Measurements from ENCODE around the gene ACTMAP. TPM values are rescaled to one million over a fixed set of nuclear protein-coding genes. Genes with fewer than 3 reads are reported as not detected.

ACTMAP gene
- total and polyA plus RNA-seq, 2 of the 13 experiments (the other 11 are each of a cell fraction or from before 2014, with no cell fraction given): 2.2 to 7.9 TPM

DNA sequence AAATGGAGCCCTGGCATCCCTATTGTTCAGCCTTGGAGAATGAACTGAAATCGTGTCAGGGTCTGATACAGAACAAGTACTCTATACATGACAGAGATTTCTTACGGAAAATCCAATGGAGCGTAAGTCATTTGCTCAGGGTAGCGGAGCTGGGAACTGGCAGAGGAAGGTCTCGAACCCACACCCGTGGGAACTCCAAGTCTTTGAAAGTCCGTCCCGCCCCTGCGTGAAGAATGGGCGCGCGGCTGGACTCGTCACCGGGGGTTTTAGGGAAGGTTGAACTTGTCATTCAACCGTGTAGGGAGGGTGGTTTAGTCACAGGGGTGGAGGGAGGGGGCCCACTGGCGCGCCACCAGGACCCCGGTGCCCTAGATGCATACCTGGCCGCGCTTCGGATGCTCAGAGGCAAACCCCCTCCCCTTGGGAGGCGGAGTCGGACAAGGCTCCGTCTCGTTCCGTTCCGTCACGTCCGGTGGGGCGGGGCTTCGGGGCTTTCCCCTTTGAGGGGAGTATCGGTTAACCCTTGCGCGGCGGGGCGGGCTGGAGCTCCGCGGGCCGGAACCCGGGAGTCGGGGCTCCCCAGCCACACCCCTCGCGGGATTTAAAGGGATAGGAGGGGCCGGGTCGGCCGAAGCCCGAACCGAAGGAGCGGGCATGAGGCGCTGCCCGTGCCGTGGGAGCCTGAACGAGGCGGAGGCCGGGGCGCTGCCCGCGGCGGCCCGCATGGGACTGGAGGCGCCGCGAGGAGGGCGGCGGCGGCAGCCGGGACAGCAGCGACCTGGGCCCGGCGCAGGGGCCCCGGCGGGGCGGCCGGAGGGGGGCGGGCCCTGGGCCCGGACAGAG is 33.6 kb downstream of the ACTMAP start, which contains the start of the genes COQ8B and ITPKC (continued):
- TF ChIP-seq, protein P1, sequence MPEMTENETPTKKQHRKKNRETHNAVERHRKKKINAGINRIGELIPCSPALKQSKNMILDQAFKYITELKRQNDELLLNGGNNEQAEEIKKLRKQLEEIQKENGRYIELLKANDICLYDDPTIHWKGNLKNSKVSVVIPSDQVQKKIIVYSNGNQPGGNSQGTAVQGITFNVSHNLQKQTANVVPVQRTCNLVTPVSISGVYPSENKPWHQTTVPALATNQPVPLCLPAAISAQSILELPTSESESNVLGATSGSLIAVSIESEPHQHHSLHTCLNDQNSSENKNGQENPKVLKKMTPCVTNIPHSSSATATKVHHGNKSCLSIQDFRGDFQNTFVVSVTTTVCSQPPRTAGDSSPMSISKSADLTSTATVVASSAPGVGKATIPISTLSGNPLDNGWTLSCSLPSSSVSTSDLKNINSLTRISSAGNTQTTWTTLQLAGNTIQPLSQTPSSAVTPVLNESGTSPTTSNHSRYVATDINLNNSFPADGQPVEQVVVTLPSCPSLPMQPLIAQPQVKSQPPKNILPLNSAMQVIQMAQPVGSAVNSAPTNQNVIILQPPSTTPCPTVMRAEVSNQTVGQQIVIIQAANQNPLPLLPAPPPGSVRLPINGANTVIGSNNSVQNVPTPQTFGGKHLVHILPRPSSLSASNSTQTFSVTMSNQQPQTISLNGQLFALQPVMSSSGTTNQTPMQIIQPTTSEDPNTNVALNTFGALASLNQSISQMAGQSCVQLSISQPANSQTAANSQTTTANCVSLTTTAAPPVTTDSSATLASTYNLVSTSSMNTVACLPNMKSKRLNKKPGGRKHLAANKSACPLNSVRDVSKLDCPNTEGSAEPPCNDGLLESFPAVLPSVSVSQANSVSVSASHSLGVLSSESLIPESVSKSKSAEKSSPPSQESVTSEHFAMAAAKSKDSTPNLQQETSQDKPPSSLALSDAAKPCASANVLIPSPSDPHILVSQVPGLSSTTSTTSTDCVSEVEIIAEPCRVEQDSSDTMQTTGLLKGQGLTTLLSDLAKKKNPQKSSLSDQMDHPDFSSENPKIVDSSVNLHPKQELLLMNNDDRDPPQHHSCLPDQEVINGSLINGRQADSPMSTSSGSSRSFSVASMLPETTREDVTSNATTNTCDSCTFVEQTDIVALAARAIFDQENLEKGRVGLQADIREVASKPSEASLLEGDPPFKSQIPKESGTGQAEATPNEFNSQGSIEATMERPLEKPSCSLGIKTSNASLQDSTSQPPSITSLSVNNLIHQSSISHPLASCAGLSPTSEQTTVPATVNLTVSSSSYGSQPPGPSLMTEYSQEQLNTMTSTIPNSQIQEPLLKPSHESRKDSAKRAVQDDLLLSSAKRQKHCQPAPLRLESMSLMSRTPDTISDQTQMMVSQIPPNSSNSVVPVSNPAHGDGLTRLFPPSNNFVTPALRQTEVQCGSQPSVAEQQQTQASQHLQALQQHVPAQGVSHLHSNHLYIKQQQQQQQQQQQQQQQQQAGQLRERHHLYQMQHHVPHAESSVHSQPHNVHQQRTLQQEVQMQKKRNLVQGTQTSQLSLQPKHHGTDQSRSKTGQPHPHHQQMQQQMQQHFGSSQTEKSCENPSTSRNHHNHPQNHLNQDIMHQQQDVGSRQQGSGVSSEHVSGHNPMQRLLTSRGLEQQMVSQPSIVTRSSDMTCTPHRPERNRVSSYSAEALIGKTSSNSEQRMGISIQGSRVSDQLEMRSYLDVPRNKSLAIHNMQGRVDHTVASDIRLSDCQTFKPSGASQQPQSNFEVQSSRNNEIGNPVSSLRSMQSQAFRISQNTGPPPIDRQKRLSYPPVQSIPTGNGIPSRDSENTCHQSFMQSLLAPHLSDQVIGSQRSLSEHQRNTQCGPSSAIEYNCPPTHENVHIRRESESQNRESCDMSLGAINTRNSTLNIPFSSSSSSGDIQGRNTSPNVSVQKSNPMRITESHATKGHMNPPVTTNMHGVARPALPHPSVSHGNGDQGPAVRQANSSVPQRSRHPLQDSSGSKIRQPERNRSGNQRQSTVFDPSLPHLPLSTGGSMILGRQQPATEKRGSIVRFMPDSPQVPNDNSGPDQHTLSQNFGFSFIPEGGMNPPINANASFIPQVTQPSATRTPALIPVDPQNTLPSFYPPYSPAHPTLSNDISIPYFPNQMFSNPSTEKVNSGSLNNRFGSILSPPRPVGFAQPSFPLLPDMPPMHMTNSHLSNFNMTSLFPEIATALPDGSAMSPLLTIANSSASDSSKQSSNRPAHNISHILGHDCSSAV (CRISPR knock-in tag; IDR thresholded peaks at IDR 0.05; ENCODE audit: borderline replicate concordance): no peak
- TF ChIP-seq YY1 (IDR thresholded peaks at IDR 0.05; ENCODE audit: insufficient read depth, insufficient replicate concordance, low read depth, low read length) (no peak), RBFOX2 (IDR thresholded peaks at IDR 0.05; ENCODE audit: low read depth, low read length) (peak; percentile 86), ZNF678 (CRISPR knock-in tag; IDR thresholded peaks at IDR 0.05) (no peak), ISL2 (CRISPR knock-in tag; IDR thresholded peaks at IDR 0.05) (peak; percentile 14; the same call in 1 of the 2 replicates), TRIM22 (IDR thresholded peaks at IDR 0.05) (no peak), ZNF530 (CRISPR knock-in tag; IDR thresholded peaks at IDR 0.05; ENCODE audit: low read depth) (no peak), ZNF766 (CRISPR knock-in tag; IDR thresholded peaks at IDR 0.05; ENCODE audit: borderline replicate concordance) (no peak), HNRNPL (IDR thresholded peaks at IDR 0.05; ENCODE audit: low read depth, low read length) (no peak), SIN3B (IDR thresholded peaks at IDR 0.05; ENCODE audit: low read length) (no peak)
- TF ChIP-seq, protein P2, sequence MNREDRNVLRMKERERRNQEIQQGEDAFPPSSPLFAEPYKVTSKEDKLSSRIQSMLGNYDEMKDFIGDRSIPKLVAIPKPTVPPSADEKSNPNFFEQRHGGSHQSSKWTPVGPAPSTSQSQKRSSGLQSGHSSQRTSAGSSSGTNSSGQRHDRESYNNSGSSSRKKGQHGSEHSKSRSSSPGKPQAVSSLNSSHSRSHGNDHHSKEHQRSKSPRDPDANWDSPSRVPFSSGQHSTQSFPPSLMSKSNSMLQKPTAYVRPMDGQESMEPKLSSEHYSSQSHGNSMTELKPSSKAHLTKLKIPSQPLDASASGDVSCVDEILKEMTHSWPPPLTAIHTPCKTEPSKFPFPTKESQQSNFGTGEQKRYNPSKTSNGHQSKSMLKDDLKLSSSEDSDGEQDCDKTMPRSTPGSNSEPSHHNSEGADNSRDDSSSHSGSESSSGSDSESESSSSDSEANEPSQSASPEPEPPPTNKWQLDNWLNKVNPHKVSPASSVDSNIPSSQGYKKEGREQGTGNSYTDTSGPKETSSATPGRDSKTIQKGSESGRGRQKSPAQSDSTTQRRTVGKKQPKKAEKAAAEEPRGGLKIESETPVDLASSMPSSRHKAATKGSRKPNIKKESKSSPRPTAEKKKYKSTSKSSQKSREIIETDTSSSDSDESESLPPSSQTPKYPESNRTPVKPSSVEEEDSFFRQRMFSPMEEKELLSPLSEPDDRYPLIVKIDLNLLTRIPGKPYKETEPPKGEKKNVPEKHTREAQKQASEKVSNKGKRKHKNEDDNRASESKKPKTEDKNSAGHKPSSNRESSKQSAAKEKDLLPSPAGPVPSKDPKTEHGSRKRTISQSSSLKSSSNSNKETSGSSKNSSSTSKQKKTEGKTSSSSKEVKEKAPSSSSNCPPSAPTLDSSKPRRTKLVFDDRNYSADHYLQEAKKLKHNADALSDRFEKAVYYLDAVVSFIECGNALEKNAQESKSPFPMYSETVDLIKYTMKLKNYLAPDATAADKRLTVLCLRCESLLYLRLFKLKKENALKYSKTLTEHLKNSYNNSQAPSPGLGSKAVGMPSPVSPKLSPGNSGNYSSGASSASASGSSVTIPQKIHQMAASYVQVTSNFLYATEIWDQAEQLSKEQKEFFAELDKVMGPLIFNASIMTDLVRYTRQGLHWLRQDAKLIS (CRISPR knock-in tag; IDR thresholded peaks at IDR 0.05): no peak
- TF ChIP-seq, protein P3, sequence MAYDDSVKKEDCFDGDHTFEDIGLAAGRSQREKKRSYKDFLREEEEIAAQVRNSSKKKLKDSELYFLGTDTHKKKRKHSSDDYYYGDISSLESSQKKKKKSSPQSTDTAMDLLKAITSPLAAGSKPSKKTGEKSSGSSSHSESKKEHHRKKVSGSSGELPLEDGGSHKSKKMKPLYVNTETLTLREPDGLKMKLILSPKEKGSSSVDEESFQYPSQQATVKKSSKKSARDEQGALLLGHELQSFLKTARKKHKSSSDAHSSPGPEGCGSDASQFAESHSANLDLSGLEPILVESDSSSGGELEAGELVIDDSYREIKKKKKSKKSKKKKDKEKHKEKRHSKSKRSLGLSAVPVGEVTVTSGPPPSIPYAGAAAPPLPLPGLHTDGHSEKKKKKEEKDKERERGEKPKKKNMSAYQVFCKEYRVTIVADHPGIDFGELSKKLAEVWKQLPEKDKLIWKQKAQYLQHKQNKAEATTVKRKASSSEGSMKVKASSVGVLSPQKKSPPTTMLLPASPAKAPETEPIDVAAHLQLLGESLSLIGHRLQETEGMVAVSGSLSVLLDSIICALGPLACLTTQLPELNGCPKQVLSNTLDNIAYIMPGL (CRISPR knock-in tag; IDR thresholded peaks at IDR 0.05; ENCODE audit: borderline replicate concordance in 1 of 2, low read depth in 1 of 2): peak; percentile 36 to 66; a peak in 3 of 4 replicates
